Gastroesophageal sphincter (tissue), 4 donors: Measurements from ENCODE around the gene TRIM32. TPM values are rescaled to one million over a fixed set of nuclear protein-coding genes. Genes with fewer than 3 reads are reported as not detected.

Experiments
- ATAC-seq: fragments of 150-250 bp; one replicate; pipeline ENCODE4 v1.9.1; 2016; ENCODE audit warnings: mild to moderate bottlenecking, moderate library complexity
- H3K27ac ChIP-seq, 4 donors: fragments of 200-600 bp; sonication (generic) in 3 of 4; 1 replicate in 3 of 4; 2 replicates in 1 of 4; pipeline ENCODE4 v1.5.1; 2016 to 2019
- H3K27me3 ChIP-seq: fragments of 200-600 bp; sonication (generic); one replicate; pipeline ENCODE4 v1.5.1; 2019
- H3K36me3 ChIP-seq, 2 donors: fragments of 200-600 bp; sonication (generic); one replicate each; pipeline ENCODE4 v1.5.1; 2019; ENCODE audit warnings: control low read depth in 1 of 2
- H3K4me1 ChIP-seq, 3 donors: fragments of 200-600 bp; sonication (generic); 1 replicate in 2 of 3; 2 replicates in 1 of 3; pipeline ENCODE4 v1.5.1; 2016 to 2019; ENCODE audit warnings: control low read depth in 2 of 3
- H3K4me3 ChIP-seq, 2 donors: fragments of 200-600 bp; sonication (generic); one replicate each; pipeline ENCODE4 v1.5.1; 2019; ENCODE audit warnings: mild to moderate bottlenecking in 1 of 2, moderate library complexity in 1 of 2
- H3K9me3 ChIP-seq, 3 donors: fragments of 200-600 bp; sonication (generic); one replicate each; pipeline ENCODE4 v1.5.1; 2017 to 2019; ENCODE audit warnings: control low read depth in 2 of 3
- EP300 ChIP-seq: sonication (generic); formaldehyde crosslinking; IDR thresholded peaks from one replicate; pipeline ENCODE4 v1.6.1; 2017; ENCODE audit warnings: antibody characterized with exemption, mild to moderate bottlenecking
- POLR2A ChIP-seq, 2 donors: fragments of 450-650 bp; IDR thresholded peaks; one replicate each; pipeline ENCODE4 v1.6.1; 2017; ENCODE audit warnings: antibody characterized with exemption in 2 of 2, mild to moderate bottlenecking in 2 of 2, moderate library complexity in 1 of 2
- POLR2AphosphoS5 ChIP-seq: sonication (generic); formaldehyde crosslinking; IDR thresholded peaks from one replicate; pipeline ENCODE4 v1.6.1; 2017; ENCODE audit warnings: antibody characterized with exemption
- WGBS, 2 donors: methylation state at CpG; one replicate each; pipeline ENCODE4 v1.1.5; 2018; ENCODE audit warnings: low coverage in 1 of 2; 5-methylcytosine and 5-hydroxymethylcytosine counted together
- total RNA-seq, 4 donors: library from RNA; depleted of rRNA; stranded (reverse); fragments of >200 nt; gene quantifications; one replicate each; pipeline ENCODE4 v1.1.0, GENCODE V29; 2016
- TF ChIP-seq, protein P1 (sequence below), 4 experiments: fragments of 200-600 bp in 2 of 4; fragments of 450-650 bp in 2 of 4; sonication (generic) in 1 of 4; IDR thresholded peaks; one replicate each; pipeline ENCODE4 v1.5.1; 2017 to 2019; ENCODE audit warnings: antibody characterized with exemption in 4 of 4, mild to moderate bottlenecking in 2 of 4, moderate library complexity in 2 of 4

Gene TRIM32
- total RNA-seq, 4 donors from 2014 or later, result 18.5 to 25.7 (median 23.1) TPM

DNA sequence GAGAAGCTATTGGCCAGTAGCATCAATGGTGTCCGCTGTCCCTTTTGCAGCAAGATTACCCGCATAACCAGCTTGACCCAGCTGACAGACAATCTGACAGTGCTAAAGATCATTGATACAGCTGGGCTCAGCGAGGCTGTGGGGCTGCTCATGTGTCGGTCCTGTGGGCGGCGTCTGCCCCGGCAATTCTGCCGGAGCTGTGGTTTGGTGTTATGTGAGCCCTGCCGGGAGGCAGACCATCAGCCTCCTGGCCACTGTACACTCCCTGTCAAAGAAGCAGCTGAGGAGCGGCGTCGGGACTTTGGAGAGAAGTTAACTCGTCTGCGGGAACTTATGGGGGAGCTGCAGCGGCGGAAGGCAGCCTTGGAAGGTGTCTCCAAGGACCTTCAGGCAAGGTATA, 10.8 kb downstream of the TRIM32 start:
- ATAC-seq, result no peak
- Histone ChIP-seq H3K9me3 (no peaks in the 10 kb centered on the region), H3K4me1 (peaks cover 4 to 52% (median 11%) of the 10 kb centered on the region in 3 donors), H3K4me3 (no peak overlapping the region), H3K27me3 (no peaks in the 10 kb centered on the region), H3K36me3 (peaks cover 0 to 30% of the 10 kb centered on the region in 2 donors), H3K27ac (no peak overlapping the region)
- 97% methylated on average over 7 of the region's 16 CpGs; no CpG with 5 or more reads in 1 of the 2 donors for WGBS, 2 donors
- no peak for TF ChIP-seq EP300
- TF ChIP-seq POLR2A (IDR thresholded peaks at IDR 0.05), result no peak
- no peak for TF ChIP-seq POLR2AphosphoS5
- TF ChIP-seq, protein P1, sequence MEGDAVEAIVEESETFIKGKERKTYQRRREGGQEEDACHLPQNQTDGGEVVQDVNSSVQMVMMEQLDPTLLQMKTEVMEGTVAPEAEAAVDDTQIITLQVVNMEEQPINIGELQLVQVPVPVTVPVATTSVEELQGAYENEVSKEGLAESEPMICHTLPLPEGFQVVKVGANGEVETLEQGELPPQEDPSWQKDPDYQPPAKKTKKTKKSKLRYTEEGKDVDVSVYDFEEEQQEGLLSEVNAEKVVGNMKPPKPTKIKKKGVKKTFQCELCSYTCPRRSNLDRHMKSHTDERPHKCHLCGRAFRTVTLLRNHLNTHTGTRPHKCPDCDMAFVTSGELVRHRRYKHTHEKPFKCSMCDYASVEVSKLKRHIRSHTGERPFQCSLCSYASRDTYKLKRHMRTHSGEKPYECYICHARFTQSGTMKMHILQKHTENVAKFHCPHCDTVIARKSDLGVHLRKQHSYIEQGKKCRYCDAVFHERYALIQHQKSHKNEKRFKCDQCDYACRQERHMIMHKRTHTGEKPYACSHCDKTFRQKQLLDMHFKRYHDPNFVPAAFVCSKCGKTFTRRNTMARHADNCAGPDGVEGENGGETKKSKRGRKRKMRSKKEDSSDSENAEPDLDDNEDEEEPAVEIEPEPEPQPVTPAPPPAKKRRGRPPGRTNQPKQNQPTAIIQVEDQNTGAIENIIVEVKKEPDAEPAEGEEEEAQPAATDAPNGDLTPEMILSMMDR (IDR thresholded peaks at IDR 0.05), result no peak

GRCh38 chr9:116700279-116700678, 13.2 kb downstream of the TRIM32 start:
- Histone ChIP-seq H3K36me3 (peaks cover 0 to 30% of the 10 kb centered on the region in 2 donors), H3K4me3 (no peak overlapping the region), H3K27me3 (no peaks in the 10 kb centered on the region), H3K9me3 (no peaks in the 10 kb centered on the region), H3K4me1 (peaks cover 0 to 32% (median 0%) of the 10 kb centered on the region in 3 donors), H3K27ac (no peak overlapping the region)
- 100% methylated on average over 1 of the region's 1 CpG for WGBS, 2 donors
- TF ChIP-seq POLR2A (IDR thresholded peaks at IDR 0.05), result no peak
- TF ChIP-seq EP300, result no peak
- TF ChIP-seq POLR2AphosphoS5, result no peak
- TF ChIP-seq, protein P1 (IDR thresholded peaks at IDR 0.05), result no peak
- ATAC-seq, result no peak

DNA sequence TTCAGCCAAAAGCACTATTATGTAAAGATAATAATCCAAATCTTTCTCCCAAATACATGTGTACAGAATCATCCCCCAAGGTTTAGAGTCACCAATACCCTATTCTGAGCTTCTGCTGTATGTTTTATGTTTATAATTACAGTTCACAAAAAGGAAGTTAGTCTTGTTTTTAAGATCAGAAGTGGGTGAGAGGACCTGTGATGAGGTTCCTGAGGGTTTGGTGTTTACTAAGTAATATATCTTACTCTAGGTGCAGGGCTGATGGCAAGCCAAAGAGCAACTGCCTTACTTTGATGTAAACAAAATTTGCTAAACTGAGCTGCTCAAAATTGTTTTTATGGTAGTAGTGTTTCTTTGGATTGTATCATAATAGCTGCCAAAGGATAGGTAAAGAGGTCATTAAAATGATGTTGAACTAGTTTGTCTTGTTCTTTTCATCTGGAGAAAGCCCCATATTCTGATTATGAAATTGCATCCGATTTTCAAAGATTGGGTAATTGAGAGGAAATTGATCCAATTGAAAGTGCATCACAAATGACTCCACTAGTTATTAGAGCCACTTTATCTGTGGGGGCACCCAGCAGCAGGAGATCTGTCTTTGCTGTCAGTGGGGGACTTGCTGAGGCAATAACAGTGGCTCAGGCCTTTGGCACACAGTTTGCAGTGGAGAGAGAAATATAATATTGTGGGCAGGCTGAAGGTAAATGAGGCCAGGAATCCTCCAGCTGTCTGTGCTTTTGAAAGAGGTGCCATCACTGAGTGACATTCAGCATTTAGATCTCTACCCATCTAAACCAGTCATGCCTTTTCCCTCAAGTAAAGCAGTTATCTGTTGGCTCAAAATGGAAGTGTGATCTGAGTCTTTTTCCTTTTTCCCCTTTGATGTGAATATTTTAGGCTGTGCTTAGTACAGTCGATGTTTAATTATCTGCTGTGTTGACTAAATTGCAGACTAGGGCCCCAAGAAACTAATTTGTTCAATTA, 14.1 kb downstream of the TRIM32 start:
- WGBS, 2 donors, result 85 to 94% methylated on average over 1 to 2 of the region's 2 CpGs
- TF ChIP-seq POLR2AphosphoS5 (no peak), POLR2A (IDR thresholded peaks at IDR 0.05) (no peak), EP300 (no peak)
- TF ChIP-seq, protein P1 (IDR thresholded peaks at IDR 0.05), result no peak

DNA sequence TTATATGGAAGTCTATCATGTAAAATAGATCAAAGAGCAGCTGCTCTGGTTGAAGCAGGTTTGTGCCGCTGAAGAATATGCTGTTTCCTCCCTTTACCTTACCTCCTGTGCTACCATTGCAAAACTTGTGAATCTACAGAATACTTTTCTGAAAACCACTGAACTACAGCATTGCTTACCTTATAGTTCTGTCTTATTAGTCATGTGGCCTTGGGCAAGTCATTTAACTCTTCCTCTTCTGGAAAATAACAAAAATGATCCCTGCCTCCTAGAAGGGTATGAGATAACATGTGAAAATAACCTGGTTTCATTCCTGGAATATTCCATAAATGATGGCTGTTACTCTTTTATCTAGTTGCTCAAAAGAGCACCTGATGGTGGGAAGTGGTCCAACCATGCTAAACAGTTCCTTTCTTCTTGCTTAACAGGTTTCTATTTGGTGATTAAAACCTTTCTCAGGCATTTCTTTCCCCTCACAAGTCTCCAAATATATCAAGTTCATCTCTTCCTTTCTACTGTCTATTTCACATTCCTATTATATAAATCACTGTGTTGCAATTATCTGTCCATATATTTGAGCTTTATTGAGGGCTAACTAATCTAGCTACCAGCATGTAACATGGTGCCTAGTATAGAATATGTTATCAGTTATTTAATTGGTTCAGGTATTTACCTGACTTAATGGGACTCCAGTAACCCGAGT, 15.0 kb downstream of the TRIM32 start:
- 76 to 94% methylated on average over 2 of the region's 2 CpGs for WGBS, 2 donors
- no peak for ATAC-seq
- TF ChIP-seq POLR2A (IDR thresholded peaks at IDR 0.05) (no peak), POLR2AphosphoS5 (no peak), EP300 (no peak)
- TF ChIP-seq, protein P1 (IDR thresholded peaks at IDR 0.05), result no peak

More for the DNA sequence above, 14.1 kb downstream of the TRIM32 start:
- H3K36me3 ChIP-seq, result peaks cover 0 to 30% of the 10 kb centered on the region in 2 donors
- no peak for ATAC-seq
- H3K27me3 ChIP-seq, result no peaks in the 10 kb centered on the region
- peaks cover 0 to 32% (median 0%) of the 10 kb centered on the region in 3 donors for H3K4me1 ChIP-seq
- no peak overlapping the region for H3K27ac ChIP-seq
- H3K4me3 ChIP-seq, result no peak overlapping the region
- H3K9me3 ChIP-seq, result no peaks in the 10 kb centered on the region

More for the DNA sequence above, 15.0 kb downstream of the TRIM32 start:
- Histone ChIP-seq H3K27ac (no peak overlapping the region), H3K36me3 (peaks cover 0 to 30% of the 10 kb centered on the region in 2 donors), H3K4me1 (peaks cover 0 to 35% (median 0%) of the 10 kb centered on the region in 3 donors), H3K9me3 (no peaks in the 10 kb centered on the region), H3K4me3 (no peak overlapping the region), H3K27me3 (no peaks in the 10 kb centered on the region)
